Measurements from ENCODE around the gene SKOR2. TPM values are rescaled to one million over a fixed set of nuclear protein-coding genes. Genes with fewer than 3 reads are reported as not detected.

SKOR2 gene
- total RNA-seq, 1 donor from 2014 or later: 0.87 TPM

Other genes starting within 250 kb of the SKOR2 start
- gene ELOA2, start 216.0 kb downstream of the SKOR2 start, total RNA-seq (ENCODE audit: low replicate concordance): not detected in 2 replicates
- gene HDHD2, start 101.2 kb downstream of the SKOR2 start, total RNA-seq (ENCODE audit: low replicate concordance): 24.7 and 41.8 TPM in 2 replicates
- 11.4 and 14.0 TPM in 2 replicates for gene IER3IP1, start 75.3 kb downstream of the SKOR2 start, total RNA-seq (ENCODE audit: low replicate concordance)